Eye (tissue), 1 donor: ENCODE results near the gene FOXN4.

Source experiments
- DNase-seq: peaks from one replicate; pipeline ENCODE4 v3.0.0-alpha.2; 2015

The FOXN4 gene

DNA sequence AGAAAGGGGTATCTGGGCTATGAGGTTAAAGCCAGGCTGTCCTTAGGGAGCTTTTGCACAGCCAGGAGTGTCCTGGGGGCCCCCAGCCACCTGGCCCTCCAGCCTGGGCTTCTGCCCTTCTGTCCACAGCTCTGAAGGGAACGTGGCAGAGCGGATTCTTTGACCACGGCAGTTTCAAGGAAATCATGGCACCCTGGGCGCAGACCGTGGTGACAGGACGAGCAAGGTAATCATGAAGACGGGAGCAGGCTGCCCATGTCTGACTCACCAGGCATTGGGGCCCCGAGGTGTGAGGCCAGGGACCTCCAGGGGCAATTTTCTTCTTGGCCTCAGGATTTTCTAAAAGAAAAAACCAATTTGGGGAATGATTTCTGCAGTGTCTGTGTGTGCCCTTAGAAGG, 53.1 kb downstream of the FOXN4 start:
- no peak for DNase-seq

DNA sequence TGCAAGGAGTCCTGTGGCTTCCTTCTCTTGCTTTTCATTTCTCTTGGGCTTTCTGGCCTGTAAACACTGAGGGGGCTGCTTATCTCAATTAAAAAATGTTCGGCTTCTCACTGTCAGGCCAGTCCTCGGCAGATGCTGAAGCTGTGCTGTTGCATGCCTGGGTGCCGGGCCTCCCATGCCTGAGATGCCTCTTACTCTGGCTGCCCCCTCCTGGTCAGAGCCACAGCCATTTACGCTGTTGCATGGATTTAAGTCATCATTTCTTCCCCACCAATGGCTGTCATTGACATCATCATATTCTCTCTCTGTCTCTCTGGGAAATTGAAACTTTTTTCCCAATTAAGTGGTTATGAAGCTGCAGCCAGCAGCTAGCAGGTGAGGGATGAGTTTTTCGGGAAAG, 53.7 kb downstream of the FOXN4 start:
- no peak for DNase-seq

DNA sequence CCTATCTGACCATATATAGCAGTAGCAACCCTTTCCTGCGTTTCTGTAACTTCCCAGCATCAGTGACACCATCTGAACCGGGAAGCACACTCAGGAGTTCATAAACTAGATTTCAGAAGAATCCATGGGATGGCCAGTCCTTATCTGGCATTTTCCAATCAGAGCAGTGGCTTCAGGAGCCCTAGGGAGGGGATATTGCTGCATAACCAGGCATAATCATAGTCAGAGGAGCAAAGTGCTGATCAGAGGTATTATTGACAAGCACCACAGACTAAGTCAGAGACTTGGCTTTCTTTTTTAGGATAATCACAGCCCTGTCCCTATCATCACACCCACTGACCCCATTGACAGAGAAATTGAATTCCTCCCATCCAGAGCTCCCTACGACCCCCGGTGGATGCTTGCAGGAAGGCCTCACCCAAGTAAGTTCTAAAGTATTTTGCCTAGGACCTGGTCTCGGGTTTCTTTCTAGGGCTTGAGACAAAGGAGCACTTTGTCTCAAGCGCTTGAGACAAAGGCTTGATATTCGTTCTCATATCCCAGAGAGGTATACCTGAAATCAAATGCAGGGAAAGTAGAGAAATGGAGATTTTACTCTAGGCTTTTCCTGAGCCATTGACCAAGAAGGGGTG, 55.1 kb downstream of the FOXN4 start:
- no peak for DNase-seq

DNA sequence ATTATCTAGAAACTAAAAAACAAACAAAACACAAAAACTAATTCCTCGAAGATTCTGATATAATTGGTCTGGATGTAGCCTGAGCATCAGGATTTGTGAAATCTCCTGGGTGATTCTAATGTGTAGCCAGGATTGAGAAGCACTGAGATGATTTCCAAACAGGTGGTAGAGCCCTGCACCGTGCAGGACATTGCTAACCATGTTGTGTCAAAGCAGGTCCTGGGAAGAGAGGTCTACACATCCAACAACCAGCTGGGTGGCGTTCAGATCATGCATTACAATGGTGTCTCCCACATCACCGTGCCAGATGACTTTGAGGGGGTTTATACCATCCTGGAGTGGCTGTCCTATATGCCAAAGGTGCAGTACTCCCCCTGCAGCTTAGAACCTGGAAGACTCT, 56.3 kb downstream of the FOXN4 start:
- DNase-seq, result no peak

DNA sequence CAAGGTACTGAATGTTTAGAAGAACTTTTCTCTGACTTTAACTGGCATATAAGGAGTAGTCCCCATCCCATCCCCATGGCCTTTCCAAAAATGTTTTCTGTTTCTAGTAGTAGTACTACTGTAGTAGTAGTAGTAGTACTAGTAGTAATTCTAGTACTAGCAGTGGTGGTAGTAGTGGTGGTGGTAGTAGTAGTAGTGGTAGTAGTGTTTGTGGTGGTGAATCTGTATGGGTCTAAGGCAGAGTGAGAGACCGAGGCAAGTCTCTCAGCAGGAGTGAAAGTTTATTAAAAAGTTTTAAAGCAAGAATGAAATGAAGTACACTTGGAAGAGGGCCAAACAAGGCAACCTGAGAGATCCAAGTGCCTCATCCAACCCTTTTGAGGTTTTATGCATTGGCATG, 58.6 kb downstream of the FOXN4 start:
- DNase-seq, result no peak

DNA sequence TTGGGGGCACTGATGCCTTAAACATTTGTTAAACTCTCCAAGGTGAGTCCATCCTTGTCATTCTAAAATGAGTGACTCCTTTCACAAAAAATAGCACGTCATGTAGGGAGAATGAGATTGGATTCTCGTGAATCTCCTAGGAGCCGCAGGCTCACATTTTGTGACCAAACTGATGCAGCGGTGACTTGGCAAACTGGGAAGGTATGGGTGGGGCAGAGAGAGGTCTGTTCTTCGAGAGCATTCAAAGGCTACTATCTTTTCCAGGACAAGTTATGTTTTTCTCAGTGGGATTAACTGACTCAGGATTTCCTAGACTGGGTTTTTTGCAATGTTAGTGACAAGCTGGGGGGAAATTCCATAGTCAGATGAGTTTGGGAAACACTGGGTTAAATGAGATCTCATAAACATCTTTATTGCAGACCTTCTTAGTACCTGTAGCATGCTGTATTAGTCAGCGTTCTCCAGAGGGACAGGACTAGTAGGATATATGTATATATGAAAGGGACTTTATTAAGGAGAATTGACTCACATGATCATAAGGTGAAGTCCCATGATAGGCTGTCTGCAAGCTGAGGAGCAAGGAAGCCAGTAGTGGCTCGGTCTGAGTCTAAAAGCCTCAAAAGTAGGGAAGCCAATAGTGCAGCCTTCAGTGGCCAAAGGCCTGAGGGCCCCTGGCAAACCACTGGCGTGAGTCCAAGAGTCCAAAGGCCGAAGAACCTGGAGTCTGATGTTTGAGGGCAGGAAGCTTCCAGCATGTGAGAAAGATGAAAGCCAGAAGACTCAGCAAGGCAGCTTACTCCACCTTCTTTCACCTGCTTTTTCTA, 61.0 kb downstream of the FOXN4 start:
- no peak for DNase-seq

DNA sequence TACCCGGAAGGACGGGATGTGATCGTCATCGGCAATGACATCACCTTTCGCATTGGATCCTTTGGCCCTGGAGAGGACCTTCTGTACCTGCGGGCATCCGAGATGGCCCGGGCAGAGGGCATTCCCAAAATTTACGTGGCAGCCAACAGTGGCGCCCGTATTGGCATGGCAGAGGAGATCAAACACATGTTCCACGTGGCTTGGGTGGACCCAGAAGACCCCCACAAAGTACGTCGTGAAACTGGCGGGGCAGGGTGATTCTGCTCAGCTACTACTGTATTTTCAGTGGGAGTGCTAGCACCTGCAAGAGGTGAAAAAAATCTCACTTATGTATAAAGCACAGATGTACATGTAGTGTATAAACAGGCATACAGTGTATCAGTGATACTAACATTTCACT, 62.9 kb downstream of the FOXN4 start:
- DNase-seq, result no peak

DNA sequence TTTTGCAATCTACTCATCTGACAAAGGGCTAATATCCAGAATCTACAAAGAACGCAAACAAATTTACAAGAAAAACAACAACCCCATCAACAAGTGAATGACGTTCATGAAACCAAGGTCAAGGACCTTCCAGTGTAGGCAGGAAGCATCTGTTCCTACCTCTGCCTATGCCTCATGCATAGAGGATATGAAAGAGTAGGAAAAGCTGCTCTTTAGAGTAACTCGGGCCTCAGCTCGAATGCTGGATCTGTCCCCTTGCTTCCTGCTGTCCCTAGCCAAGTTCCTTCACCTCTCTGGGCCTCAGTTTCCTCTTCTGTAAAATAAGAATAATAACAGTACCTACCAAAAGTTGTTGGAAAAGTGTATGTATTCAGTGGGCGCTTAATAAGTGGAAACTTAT, 65.0 kb downstream of the FOXN4 start:
- DNase-seq, result no peak

DNA sequence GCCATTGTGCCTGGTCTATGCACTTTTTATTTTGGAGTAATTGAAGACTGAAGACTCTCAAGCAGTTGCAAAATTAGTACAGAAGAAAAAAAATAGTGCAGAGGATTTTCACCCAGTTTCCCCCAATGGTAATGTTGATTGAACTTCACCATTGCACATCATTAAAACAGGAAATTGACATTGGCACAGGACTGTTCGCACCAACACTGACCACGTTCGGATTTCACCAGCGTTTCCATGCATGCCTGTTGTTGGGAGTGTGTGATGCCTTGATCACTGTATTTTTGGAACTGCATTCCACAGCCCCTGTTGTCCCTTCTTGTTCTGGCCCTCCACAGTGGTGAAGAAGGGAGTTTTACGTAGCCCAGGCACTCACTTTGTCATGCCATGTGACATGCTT, 67.1 kb downstream of the FOXN4 start:
- no peak for DNase-seq

DNA sequence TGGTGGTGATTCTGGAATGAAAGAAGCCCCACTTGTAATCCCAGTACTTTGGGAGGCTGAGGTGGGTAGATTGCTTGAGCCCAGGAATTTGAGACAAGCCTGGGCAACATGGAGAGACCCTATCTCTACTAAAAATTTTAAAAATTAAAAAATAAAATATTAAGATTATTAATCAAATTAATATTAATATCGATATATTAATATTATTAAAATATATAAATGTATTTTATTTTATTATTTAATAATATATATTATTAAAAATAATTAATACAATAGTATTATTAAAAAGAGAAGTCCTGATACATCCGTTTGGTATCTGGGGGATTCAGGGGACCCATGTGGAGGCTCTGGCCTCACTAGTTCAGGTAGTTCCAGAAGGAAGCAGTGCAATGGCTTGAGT, 68.7 kb downstream of the FOXN4 start:
- no peak for DNase-seq

DNA sequence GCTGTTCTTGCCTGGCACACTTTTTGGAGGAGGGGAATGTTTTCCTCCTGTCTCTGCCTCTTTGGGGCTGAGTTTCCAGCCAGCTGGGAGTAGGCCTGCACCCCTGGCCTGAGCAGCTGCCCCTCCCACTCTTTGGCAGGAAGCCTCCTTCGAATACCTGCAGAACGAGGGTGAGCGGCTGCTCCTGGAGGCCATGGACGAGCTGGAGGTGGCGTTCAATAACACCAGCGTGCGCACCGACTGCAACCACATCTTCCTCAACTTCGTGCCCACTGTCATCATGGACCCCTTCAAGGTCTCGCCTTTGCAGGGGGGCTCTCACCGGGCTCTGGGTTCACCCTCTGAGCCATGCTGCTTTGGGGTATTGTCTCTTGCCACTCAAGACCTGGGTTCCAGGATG, 69.4 kb downstream of the FOXN4 start:
- DNase-seq, result no peak

DNA sequence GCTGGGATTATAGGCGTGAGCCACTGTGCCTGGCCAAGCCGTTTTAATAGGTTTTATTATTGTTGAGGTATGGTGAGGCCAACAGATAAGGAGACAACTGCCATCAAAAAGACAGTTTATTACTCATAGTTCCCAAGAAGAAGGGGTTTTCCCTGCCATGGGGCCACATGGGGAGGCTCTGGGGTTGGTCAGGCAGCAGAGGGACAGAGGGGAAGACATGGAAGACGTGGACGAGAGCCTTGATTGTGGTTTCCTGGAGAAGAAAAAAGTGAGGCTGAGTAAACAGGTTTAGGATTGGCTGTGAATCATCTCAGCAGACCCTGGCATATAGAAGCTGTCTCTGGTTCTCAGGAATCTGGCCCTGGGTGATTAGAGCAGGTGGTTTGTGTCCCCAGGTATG, 69.9 kb downstream of the FOXN4 start:
- no peak for DNase-seq

DNA sequence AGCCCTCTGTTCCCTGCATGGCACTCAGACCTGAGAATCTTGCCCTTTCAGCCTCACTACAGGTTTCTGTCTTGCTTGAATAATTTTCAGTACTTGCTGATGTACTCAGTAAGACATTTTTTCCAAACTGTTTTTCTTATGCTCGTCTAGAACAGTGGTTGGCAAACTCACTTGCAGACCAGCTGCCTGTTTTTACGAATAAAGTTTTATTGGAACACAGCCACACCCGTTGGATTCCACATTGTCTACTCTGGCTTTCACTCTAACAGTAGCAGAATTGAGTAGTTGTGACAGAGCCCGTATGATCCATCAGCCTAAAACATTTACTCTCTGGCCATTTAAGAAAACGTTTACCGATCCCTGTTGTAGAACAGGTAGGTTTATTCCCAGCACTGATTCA, 72.8 kb downstream of the FOXN4 start:
- no peak for DNase-seq

DNA sequence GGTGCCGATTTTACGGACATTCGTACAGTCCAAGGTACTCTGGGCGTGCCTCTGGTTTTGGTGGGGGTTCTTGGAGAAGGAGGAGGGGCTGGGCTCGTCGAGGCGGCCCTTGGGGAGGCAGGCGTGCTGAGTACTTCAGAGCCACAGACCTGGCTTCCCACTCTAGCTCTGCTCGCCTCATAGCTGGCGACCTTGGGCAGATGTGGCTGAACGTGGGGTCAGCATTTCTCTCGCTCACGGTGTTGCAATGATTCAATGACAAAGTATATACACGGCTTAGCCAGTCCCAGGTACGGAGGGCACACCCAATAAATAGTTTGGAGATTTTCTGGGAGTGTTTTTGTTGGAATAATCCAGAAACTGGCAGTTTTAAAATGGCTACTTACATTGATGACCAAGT, 75.1 kb downstream of the FOXN4 start:
- DNase-seq, result no peak

DNA sequence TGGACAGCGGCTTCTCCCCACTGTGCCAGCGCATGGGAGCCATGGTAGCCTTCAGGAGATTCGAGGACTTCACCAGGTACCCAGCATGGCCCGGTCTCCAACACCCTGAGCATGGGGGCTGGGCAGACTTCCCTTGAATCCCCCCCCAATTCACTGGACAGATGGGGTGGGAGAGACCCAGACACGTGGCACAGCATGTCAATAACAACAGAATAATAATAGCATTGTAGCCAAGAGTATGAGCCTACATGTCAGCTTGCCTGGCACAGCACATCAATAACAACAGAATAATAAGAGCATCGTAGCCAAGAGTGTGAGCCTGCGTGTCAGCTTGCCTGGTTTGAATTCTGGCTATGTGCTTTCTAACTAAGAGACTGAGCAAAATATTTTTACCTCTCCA, 76.4 kb downstream of the FOXN4 start:
- no peak for DNase-seq

DNA sequence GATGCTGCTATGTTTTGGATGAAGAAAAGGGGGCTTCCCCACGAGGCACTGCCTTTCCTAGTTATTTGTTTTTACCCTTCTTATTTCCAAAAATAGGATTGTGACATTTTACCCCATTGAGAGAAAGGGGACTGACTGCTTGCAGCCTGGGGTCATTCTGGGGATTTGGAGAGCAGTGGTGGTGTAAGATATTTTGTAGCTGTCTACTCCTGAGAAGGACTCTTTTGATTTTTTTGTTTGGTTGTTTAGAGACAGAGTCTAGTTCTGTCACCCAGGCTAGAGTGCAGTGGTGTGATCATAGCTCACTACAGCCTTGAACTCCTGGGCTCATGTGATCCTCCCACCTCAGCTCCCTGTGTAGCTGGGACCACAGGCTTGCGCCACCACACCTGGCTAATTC, 78.9 kb downstream of the FOXN4 start:
- DNase-seq, result no peak

DNA sequence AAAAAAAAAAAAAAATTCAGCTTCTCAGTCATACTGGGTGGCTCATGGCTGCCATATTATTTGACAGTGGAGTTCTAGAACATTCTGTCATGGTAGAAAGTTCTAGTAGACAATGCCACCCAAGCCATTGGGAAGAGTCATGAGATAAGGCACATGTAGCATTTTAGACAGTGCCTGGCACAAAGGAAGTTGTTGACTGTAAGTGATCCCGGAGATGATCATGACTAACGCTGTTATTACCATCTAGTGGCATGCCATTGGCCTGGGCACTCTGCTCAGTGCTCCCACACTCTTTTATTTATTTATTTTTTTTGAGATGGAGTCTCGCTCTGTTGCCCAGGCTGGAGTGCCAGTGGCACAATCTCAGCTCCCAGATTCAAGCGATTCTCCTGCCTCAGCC, 80.4 kb downstream of the FOXN4 start:
- DNase-seq, result no peak
